Activated CD8-positive, alpha-beta T cell treated with anti-CD3 and anti-CD28 coated beads for 36 hours (primary cell): ENCODE data around the gene ACP6. TPM values are rescaled to one million over a fixed set of nuclear protein-coding genes. Genes with fewer than 3 reads are reported as not detected.

Experiments
- ATAC-seq: fragments of 200-7000 bp; cut with Tn5 transposase; one replicate; pipeline ENCODE4 v1.10.0; 2021; ENCODE audit warnings: mild to moderate bottlenecking, moderate library complexity
- CTCF ChIA-PET: fragments of 350-600 bp; sonication (Branson Sonifier 250); formaldehyde crosslinking; loops from one replicate; lab custom pipeline; 2021; ENCODE audit warnings: antibody characterized with exemption; lab: Charles Lee
- POLR2A ChIA-PET: fragments of 350-600 bp; sonication (Branson Sonifier 250); formaldehyde crosslinking; loops from one replicate; lab custom pipeline; 2021; ENCODE audit warnings: antibody characterized with exemption; lab: Charles Lee
- DNase-seq: peaks from one replicate; pipeline ENCODE4 v3.0.0-alpha.2; 2020
- H3K27ac Mint-ChIP-seq: one replicate; pipeline ENCODE4 v1.8.0; 2021; ENCODE audit warnings: mild to moderate bottlenecking, mixed read lengths
- H3K27me3 Mint-ChIP-seq: one replicate; pipeline ENCODE4 v1.8.0; 2021; ENCODE audit warnings: mixed read lengths
- H3K36me3 Mint-ChIP-seq: one replicate; pipeline ENCODE4 v1.8.0; 2021; ENCODE audit warnings: low read depth, mixed read lengths
- H3K4me1 Mint-ChIP-seq: one replicate; pipeline ENCODE4 v1.8.0; 2021; ENCODE audit warnings: low read depth, mixed read lengths
- H3K4me3 Mint-ChIP-seq: one replicate; pipeline ENCODE4 v1.8.0; 2021; ENCODE audit warnings: mild to moderate bottlenecking, moderate library complexity, mixed read lengths
- H3K9me3 Mint-ChIP-seq: one replicate; pipeline ENCODE4 v1.8.0; 2021; ENCODE audit warnings: mixed read lengths
- CTCF ChIP-seq: fragments of 200-600 bp; IDR thresholded peaks from one replicate; pipeline ENCODE4 v1.8.0; 2022; ENCODE audit warnings: antibody characterized with exemption, mild to moderate bottlenecking
- intact Hi-C: fragments of 100-400 bp; cut with micrococcal nuclease; formaldehyde crosslinking; loops from one replicate; pipeline ENCODE4 v1.10.0; 2022
- total RNA-seq, 2 experiments: library from RNA; stranded (reverse); gene quantifications; one replicate each; pipeline ENCODE4 v1.2.3, GENCODE V29; 2021

The ACP6 gene
- total RNA-seq, 2 experiments from 2014 or later = 16.9 to 20.9 TPM

DNA sequence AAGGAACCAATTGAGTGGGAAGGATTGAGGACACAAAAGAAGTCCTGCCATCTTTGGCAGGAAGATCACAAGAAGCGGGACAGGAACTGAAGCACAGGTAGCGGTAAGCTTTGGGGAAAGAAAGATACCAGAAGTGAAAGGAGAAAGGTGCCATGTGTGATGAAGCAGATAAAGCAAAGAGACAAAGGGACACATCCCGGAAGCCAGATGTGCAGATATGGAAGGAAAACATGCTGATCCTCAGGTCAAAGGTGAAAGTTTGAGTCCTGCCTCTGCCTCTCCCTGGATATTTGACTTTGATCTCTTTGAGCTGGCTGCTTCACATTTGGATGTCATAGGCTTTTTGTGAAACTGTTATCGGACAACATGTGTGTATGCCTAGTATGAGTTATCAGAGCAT is 34.0 kb downstream of the ACP6 start:
- ChIA-PET POLR2A (no interaction called here), CTCF (interaction anchor here (0.9 to 2.2 kb wide), 4 partner anchors 9 to 140 kb away, joined by 3 to 14 read pairs (median 4); no protein-coding TSS in a partner anchor)
- Mint-ChIP-seq H3K4me3 (no peak overlapping the region), H3K27me3 (no peaks in the 10 kb centered on the region), H3K4me1 (peaks cover 5% of the 10 kb centered on the region), H3K27ac (no peak overlapping the region), H3K9me3 (no peaks in the 10 kb centered on the region), H3K36me3 (no peaks in the 10 kb centered on the region)
- intact Hi-C loops = no loop called here
- DNase-seq (no peak), ATAC-seq (no peak)
- TF ChIP-seq CTCF = no peak

- no peak for TF ChIP-seq CTCF
- intact Hi-C loops = no loop called here
- DNase-seq = no peak
- Mint-ChIP-seq H3K36me3 (no peaks in the 10 kb centered on the region), H3K4me3 (no peak overlapping the region), H3K4me1 (no peaks in the 10 kb centered on the region), H3K9me3 (no peaks in the 10 kb centered on the region), H3K27ac (no peak overlapping the region), H3K27me3 (no peaks in the 10 kb centered on the region)
- ATAC-seq = no peak
- POLR2A ChIA-PET = no interaction called here
- CTCF ChIA-PET = interaction anchor here (1.0 to 1.4 kb wide), 4 partner anchors 9 to 257 kb away, joined by 3 to 5 read pairs (median 4); no protein-coding TSS in a partner anchor
Measured at GRCh38 chr1:147635342-147635741, 35.0 kb downstream of the ACP6 start.

DNA sequence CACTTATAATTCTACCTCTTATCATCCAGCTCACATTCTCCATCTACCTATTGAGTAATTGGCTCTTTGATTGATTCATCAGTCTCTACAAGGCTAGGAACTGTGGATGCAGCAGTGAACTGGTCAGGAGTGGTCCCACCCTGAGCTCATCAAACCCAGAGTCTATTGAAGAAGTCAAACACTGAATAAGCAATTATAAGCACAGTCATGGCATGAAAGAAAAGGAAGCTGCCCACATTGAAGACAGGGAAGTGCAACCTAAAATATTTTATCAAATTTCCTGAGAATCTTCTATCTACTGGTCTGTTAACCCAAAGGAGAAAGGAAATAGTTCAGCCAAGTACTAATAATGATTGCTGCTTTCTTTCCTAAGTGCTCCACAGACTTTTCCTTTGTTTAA is 35.7 kb downstream of the ACP6 start:
- Mint-ChIP-seq H3K27ac (no peak overlapping the region), H3K27me3 (no peaks in the 10 kb centered on the region), H3K4me1 (peaks cover 2% of the 10 kb centered on the region), H3K9me3 (no peaks in the 10 kb centered on the region), H3K4me3 (no peak overlapping the region), H3K36me3 (no peaks in the 10 kb centered on the region)
- ATAC-seq (no peak), DNase-seq (no peak)
- intact Hi-C loops = no loop called here
- ChIA-PET POLR2A (interaction anchor here (1.0 kb wide), 1 partner anchor 17 kb away, joined by 3 read pairs; no protein-coding TSS in a partner anchor), CTCF (interaction anchor here (1.0 to 1.3 kb wide), 3 partner anchors 9 to 258 kb away, joined by 4 to 5 read pairs (median 5); no protein-coding TSS in a partner anchor)
- no peak for TF ChIP-seq CTCF

DNA sequence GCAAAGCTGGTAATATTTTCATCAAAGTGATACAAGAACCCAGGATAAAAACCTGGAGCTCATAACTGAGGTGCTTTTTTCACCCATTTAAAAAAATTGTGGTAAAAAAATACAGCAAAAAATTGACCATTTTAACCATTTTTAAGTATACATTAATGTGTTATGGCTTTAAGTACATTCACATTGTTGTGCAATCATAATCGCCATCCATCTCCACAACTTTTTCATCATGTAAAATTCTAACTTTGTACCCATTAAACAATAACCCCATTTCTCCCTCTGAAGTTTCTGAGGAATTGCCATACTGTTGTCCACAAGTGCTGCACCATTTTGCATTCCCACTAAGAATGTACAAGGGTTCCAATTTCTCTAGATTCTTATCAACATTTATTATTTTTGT is 36.6 kb downstream of the ACP6 start:
- DNase-seq (no peak), ATAC-seq (no peak)
- H3K4me1 Mint-ChIP-seq = peaks cover 8% of the 10 kb centered on the region
- POLR2A ChIA-PET = interaction anchor here (2.2 kb wide), 1 partner anchor 8 kb away, joined by 6 read pairs; no protein-coding TSS in a partner anchor
- CTCF ChIA-PET = interaction anchor here (1.2 to 1.8 kb wide), 3 partner anchors 8 to 259 kb away, joined by 4 to 9 read pairs (median 5); no protein-coding TSS in a partner anchor
- no peaks in the 10 kb centered on the region for H3K27me3 Mint-ChIP-seq
- H3K27ac Mint-ChIP-seq = no peak overlapping the region
- H3K4me3 Mint-ChIP-seq = no peak overlapping the region
- intact Hi-C loops = no loop called here
- no peaks in the 10 kb centered on the region for H3K36me3 Mint-ChIP-seq
- no peaks in the 10 kb centered on the region for H3K9me3 Mint-ChIP-seq
- no peak for TF ChIP-seq CTCF

DNA sequence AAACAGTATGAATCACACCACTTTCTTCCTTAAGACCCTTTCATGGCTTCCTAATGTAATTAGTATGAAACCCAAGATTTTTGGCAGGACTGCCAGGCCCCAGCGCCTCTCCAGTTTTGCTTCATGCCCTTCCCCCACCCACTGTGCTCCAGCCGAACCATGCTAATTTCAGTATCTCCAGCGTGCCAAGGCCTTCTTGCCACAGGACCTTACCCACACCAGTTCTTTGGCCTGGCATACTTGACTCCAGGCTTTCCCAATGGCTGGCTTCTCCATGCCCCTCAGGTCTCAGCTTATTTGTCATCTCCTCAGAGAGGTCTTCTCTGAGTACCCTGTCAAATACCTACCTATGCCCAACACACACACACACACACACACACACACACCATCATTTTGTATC is 38.5 kb downstream of the ACP6 start:
- Mint-ChIP-seq H3K27me3 (no peaks in the 10 kb centered on the region), H3K36me3 (no peaks in the 10 kb centered on the region), H3K27ac (no peak overlapping the region), H3K4me1 (peaks cover 19% of the 10 kb centered on the region), H3K9me3 (no peaks in the 10 kb centered on the region), H3K4me3 (no peak overlapping the region)
- ATAC-seq = no peak
- intact Hi-C loops = no loop called here
- ChIA-PET CTCF (interaction anchor here (1.3 to 1.9 kb wide), 4 partner anchors 9 to 261 kb away, joined by 5 to 9 read pairs (median 7); no protein-coding TSS in a partner anchor), POLR2A (interaction anchor here (2.2 kb wide), 1 partner anchor 10 kb away, joined by 6 read pairs; no protein-coding TSS in a partner anchor)
- no peak for DNase-seq
- TF ChIP-seq CTCF = no peak
